ENCODE measurements around the gene YTHDC2. TPM values are rescaled to one million over a fixed set of nuclear protein-coding genes. Genes with fewer than 3 reads are reported as not detected.

YTHDC2 gene
- total RNA-seq, 1 donor: 32.6 TPM

- Histone ChIP-seq H3K27ac (ENCODE audit: low read depth, low read length) (no peak overlapping the region), H3K4me1 (ENCODE audit: insufficient read depth, low read length) (peaks cover 21% of the 10 kb centered on the region), H4K20me1 (ENCODE audit: insufficient read depth, low read length) (no peaks in the 10 kb centered on the region), H3K9me3 (ENCODE audit: low read depth, low read length) (peaks cover 6% of the 10 kb centered on the region), H3K27me3 (ENCODE audit: insufficient read depth, low read length) (peaks cover 21% of the 10 kb centered on the region), H3K79me2 (ENCODE audit: insufficient read depth, low read length) (no peaks in the 10 kb centered on the region), H3K36me3 (ENCODE audit: insufficient read depth, low read length) (no peaks in the 10 kb centered on the region), H3K4me3 (ENCODE audit: insufficient read depth, low read length) (peak overlapping the region; percentile 82), H2AFZ (ENCODE audit: low read length) (peak overlapping the region; percentile 94), H3K4me2 (ENCODE audit: insufficient read depth, low read length) (peak overlapping the region; percentile 89)
- DNase-seq (ENCODE audit: insufficient read length, low spot score, missing footprints): peak; percentile 82
- TF ChIP-seq, protein P1, sequence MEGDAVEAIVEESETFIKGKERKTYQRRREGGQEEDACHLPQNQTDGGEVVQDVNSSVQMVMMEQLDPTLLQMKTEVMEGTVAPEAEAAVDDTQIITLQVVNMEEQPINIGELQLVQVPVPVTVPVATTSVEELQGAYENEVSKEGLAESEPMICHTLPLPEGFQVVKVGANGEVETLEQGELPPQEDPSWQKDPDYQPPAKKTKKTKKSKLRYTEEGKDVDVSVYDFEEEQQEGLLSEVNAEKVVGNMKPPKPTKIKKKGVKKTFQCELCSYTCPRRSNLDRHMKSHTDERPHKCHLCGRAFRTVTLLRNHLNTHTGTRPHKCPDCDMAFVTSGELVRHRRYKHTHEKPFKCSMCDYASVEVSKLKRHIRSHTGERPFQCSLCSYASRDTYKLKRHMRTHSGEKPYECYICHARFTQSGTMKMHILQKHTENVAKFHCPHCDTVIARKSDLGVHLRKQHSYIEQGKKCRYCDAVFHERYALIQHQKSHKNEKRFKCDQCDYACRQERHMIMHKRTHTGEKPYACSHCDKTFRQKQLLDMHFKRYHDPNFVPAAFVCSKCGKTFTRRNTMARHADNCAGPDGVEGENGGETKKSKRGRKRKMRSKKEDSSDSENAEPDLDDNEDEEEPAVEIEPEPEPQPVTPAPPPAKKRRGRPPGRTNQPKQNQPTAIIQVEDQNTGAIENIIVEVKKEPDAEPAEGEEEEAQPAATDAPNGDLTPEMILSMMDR (IDR thresholded peaks at IDR 0.05; ENCODE audit: extremely low read depth, low read depth, low read length): no peak
Measured at GRCh38 chr5:113487416-113487780, 26.1 kb upstream of the YTHDC2 start.

DNA sequence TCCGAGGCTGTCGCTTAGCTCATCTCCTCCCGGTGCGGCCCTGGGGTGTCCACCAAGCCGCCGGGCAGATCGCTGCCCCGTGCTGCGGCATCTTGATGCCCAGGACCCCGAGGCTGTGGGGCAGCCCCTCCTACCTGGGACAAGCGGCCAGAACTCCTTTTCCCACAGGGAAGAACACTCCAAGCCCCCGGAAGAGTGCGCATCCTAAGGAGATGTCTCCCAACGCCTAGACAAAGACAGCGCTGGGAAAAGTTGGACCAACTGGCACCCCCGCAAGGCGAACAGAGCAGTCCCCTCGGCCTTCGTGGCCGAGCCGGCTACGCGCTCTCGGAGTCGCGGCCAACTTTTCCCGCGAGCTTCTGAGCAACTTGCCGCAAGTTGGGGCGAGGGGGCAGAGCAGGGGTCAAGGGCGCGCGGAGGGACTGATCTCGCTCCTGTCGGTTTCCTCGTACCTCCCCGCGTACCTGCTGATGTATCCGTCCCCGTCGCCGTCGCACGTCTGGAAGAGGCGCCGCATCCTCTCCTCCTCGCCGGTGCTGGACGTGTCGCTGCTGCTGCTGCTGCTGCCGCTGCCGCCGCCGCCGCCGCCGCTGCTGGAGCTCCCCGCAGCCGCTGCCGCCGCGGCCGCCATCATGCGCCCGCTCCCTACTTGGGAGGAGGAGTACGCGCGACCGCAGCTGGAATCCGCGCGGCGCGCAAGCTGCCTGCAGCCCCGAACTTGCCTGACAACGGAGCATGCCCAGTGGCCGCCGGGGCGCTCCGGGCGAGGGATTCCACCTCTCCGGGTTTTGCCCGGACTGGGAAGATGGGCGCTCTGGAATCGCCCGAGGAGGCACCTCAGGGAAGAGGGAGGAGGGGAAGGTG lies 25.5 kb upstream of the YTHDC2 start, which contains the start of gene MCC:
TSS of gene MCC (minus strand) at position 673 of the 864 bp plus-strand sequence.
- no peaks in the 10 kb centered on the region for H3K36me3 ChIP-seq (ENCODE audit: insufficient read depth, low read length)
- peak within 1 kb of the TSS; percentile 82 for H3K4me3 ChIP-seq (ENCODE audit: insufficient read depth, low read length)
- peaks cover 6% of the 10 kb centered on the region for H3K9me3 ChIP-seq (ENCODE audit: low read depth, low read length)
- peaks cover 21% of the 10 kb centered on the region for H3K27me3 ChIP-seq (ENCODE audit: insufficient read depth, low read length)
- peak within 1 kb of the TSS; percentile 89 for H3K4me2 ChIP-seq (ENCODE audit: insufficient read depth, low read length)
- H3K79me2 ChIP-seq (ENCODE audit: insufficient read depth, low read length): no peaks in the 10 kb centered on the region
- peak within 1 kb of the TSS; percentile 94 for H2AFZ ChIP-seq (ENCODE audit: low read length)
- peak within 1 kb of the TSS; percentile 45 for H3K27ac ChIP-seq (ENCODE audit: low read depth, low read length)
- DNase-seq (ENCODE audit: insufficient read length, low spot score, missing footprints): peak; percentile 98
- TF ChIP-seq, protein P1 (IDR thresholded peaks at IDR 0.05; ENCODE audit: extremely low read depth, low read depth, low read length): no peak
- H4K20me1 ChIP-seq (ENCODE audit: insufficient read depth, low read length): no peaks in the 10 kb centered on the region
- H3K4me1 ChIP-seq (ENCODE audit: insufficient read depth, low read length): peaks cover 21% of the 10 kb centered on the region

- peaks cover 21% of the 10 kb centered on the region for H3K27me3 ChIP-seq (ENCODE audit: insufficient read depth, low read length)
- no peaks in the 10 kb centered on the region for H4K20me1 ChIP-seq (ENCODE audit: insufficient read depth, low read length)
- peak overlapping the region; percentile 45 for H3K27ac ChIP-seq (ENCODE audit: low read depth, low read length)
- H3K4me3 ChIP-seq (ENCODE audit: insufficient read depth, low read length): peak overlapping the region; percentile 82
- peak overlapping the region; percentile 89 for H3K4me2 ChIP-seq (ENCODE audit: insufficient read depth, low read length)
- peak; percentile 73 for DNase-seq (ENCODE audit: insufficient read length, low spot score, missing footprints)
- TF ChIP-seq, protein P1 (IDR thresholded peaks at IDR 0.05; ENCODE audit: extremely low read depth, low read depth, low read length): no peak
- peaks cover 21% of the 10 kb centered on the region for H3K4me1 ChIP-seq (ENCODE audit: insufficient read depth, low read length)
- no peaks in the 10 kb centered on the region for H3K79me2 ChIP-seq (ENCODE audit: insufficient read depth, low read length)
- no peaks in the 10 kb centered on the region for H3K36me3 ChIP-seq (ENCODE audit: insufficient read depth, low read length)
- H3K9me3 ChIP-seq (ENCODE audit: low read depth, low read length): peaks cover 6% of the 10 kb centered on the region
- peak overlapping the region; percentile 90 for H2AFZ ChIP-seq (ENCODE audit: low read length)
Measured at GRCh38 chr5:113488645-113489184, 24.8 kb upstream of the YTHDC2 start.

DNA sequence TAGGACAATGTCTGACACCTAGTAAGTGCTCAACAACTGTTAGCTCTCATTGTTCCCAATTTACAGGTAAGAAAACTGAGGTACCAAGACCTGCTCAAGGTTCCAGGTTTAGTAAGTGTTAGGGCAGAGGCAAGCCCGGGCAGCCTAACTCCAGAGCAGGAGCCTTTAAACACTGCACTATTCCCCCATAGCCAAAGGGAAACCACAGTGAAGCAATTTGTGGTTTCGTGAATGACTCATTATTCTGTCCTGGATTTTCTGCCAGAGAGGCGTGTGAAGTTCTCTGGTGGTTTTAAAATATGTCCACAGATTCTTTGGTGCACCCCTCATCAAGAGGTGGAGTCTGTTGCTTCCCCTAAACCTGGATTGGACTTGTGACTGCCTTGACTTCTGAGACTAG lies 24.2 kb upstream of the YTHDC2 start:
- TF ChIP-seq, protein P1 (IDR thresholded peaks at IDR 0.05; ENCODE audit: extremely low read depth, low read depth, low read length): no peak
- H2AFZ ChIP-seq (ENCODE audit: low read length): no peak overlapping the region
- H3K4me3 ChIP-seq (ENCODE audit: insufficient read depth, low read length): peak overlapping the region; percentile 82
- H3K9me3 ChIP-seq (ENCODE audit: low read depth, low read length): peaks cover 6% of the 10 kb centered on the region
- no peaks in the 10 kb centered on the region for H4K20me1 ChIP-seq (ENCODE audit: insufficient read depth, low read length)
- H3K36me3 ChIP-seq (ENCODE audit: insufficient read depth, low read length): no peaks in the 10 kb centered on the region
- peak; percentile 97 for DNase-seq (ENCODE audit: insufficient read length, low spot score, missing footprints)
- H3K4me2 ChIP-seq (ENCODE audit: insufficient read depth, low read length): peak overlapping the region; percentile 89
- no peaks in the 10 kb centered on the region for H3K79me2 ChIP-seq (ENCODE audit: insufficient read depth, low read length)
- peaks cover 21% of the 10 kb centered on the region for H3K27me3 ChIP-seq (ENCODE audit: insufficient read depth, low read length)
- peaks cover 21% of the 10 kb centered on the region for H3K4me1 ChIP-seq (ENCODE audit: insufficient read depth, low read length)
- H3K27ac ChIP-seq (ENCODE audit: low read depth, low read length): peak overlapping the region; percentile 45
